ENCODE measurements around the gene GTF3C1. TPM values are rescaled to one million over a fixed set of nuclear protein-coding genes. Genes with fewer than 3 reads are reported as not detected.
A peak's percentile ranks its signal among the peaks of the same experiment; 100 is the strongest.

Gene GTF3C1
- total RNA-seq, 1 donor = 101 TPM

DNA sequence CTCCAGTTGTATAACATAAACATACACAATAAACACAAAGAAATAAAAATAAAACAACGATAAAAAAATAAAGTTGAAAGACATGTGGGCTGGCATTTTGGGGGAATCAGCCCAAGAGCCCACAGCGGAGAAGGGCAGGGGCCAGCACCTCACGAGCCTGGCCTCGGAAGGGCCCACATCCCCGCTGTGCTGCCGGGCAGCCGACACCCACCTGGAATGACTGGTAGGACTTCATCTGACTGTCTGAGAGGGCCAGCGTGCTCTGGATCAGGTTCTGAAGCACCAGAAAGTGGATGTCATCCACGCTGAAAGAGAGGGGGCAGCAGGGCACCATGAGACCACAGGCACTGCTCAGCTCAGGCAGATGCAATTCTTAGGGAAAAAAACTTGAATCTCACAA lies 73.5 kb downstream of the GTF3C1 start:
- TF ChIP-seq, protein P1, sequence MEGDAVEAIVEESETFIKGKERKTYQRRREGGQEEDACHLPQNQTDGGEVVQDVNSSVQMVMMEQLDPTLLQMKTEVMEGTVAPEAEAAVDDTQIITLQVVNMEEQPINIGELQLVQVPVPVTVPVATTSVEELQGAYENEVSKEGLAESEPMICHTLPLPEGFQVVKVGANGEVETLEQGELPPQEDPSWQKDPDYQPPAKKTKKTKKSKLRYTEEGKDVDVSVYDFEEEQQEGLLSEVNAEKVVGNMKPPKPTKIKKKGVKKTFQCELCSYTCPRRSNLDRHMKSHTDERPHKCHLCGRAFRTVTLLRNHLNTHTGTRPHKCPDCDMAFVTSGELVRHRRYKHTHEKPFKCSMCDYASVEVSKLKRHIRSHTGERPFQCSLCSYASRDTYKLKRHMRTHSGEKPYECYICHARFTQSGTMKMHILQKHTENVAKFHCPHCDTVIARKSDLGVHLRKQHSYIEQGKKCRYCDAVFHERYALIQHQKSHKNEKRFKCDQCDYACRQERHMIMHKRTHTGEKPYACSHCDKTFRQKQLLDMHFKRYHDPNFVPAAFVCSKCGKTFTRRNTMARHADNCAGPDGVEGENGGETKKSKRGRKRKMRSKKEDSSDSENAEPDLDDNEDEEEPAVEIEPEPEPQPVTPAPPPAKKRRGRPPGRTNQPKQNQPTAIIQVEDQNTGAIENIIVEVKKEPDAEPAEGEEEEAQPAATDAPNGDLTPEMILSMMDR (IDR thresholded peaks at IDR 0.05; ENCODE audit: insufficient read depth, low read depth, low read length) = no peak
- no peak overlapping the region for H3K4me3 ChIP-seq (ENCODE audit: low read depth, low read length)
- no peak for DNase-seq (ENCODE audit: low read depth)

DNA sequence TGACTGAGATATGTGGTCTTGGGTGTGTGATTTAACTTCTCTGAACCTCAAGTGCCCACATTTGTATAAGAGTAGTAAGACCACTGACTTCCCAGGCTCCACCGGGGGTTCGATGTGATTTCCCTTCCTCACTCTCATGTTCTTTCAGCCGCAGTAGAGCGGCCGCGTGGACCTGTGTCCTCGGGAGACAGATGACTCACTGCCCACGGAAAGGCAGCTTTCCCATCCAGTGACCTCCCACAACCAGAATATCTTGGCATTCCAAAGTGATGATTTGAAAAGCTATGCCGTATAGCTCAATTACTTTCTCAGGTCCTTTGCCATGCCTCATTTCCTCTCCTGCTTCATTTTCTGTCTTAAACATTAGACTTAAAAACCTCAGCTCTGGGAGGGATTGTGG lies 74.2 kb downstream of the GTF3C1 start:
- H3K4me3 ChIP-seq (ENCODE audit: low read depth, low read length) = no peak overlapping the region
- DNase-seq (ENCODE audit: low read depth) = peak; percentile 74
- TF ChIP-seq, protein P1 (IDR thresholded peaks at IDR 0.05; ENCODE audit: insufficient read depth, low read depth, low read length) = no peak

DNA sequence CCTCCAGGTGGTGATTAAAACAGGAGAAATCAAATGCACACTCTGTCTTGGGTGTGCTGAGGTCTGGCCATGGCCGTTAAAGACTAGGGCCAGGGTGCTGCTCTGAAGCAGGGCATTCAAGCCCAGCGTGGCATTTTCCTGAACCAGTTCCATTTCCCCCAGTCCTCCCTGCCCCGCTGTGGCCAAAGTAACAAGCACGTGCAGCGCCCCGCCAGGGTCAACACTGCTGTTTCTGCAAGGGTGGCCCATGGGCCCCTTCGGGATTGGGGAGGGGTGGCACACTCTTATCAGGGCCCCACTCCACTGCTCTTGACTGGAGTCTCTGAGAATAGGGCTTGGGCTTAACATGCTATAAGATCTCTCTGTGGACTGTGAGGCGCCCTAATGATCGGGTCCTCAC lies 74.8 kb downstream of the GTF3C1 start:
- DNase-seq (ENCODE audit: low read depth) = no peak
- no peak overlapping the region for H3K4me3 ChIP-seq (ENCODE audit: low read depth, low read length)
- TF ChIP-seq, protein P1 (IDR thresholded peaks at IDR 0.05; ENCODE audit: insufficient read depth, low read depth, low read length) = no peak

DNA sequence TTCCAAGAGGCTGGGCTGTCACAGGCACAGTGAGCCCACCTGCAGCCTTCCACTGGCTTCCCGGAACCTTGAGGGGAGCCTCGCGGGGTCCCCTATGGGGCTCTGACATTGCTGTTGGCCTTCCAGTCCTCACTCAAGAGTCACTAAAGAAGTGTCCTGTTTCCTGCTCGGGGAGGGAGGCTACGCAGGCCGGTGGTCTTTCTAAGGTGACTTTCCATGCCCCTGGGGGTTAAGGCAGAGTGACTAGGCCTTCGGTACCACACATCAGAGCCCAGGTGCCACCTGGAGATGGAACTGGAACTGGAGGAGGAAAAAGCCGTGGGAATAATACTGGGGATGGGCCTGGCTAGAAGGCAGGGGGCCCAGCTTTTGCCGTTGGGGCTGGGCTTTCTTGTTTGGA lies 75.7 kb downstream of the GTF3C1 start:
- H3K4me3 ChIP-seq (ENCODE audit: low read depth, low read length) = no peak overlapping the region
- DNase-seq (ENCODE audit: low read depth) = no peak
- TF ChIP-seq, protein P1 (IDR thresholded peaks at IDR 0.05; ENCODE audit: insufficient read depth, low read depth, low read length) = no peak

DNA sequence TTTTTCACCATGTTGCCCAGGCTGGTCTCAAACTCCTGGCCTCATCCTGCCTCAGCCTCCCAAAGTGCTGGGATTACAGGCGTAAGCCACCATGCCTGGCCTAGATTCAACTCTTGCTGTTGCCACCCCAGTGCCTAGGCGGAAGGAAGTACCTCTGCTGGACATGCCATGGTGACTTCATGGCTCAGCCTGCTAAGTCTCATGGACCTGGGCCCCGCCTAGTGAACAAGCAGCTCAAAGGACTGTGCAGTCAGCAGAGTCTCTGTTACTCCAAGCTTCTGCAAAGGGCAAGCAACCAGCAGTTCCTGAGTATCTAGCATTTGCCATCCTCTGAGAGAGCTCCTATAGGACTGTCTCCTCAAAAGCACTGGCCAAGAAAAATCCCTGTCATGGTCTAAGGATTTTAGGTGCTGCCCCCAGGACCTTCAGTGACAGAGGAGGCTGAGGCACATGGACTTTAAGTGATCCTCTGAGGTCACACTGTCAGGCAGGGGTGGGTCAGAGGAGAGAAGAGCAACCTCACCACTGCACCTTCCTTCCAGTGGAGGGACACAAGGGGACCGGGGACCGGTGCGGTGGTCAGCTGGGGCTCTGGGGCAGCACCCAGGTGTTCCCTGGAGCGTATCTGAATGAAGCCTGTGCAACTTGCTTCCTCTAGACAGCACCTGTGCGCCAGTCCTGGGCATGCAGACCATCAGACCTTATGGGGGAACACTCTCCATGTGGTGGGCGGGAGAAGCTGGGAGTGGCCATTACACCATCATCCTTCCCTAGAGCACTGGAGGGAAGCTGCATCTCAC lies 76.4 kb downstream of the GTF3C1 start:
- no peak for DNase-seq (ENCODE audit: low read depth)
- no peak overlapping the region for H3K4me3 ChIP-seq (ENCODE audit: low read depth, low read length)

DNA sequence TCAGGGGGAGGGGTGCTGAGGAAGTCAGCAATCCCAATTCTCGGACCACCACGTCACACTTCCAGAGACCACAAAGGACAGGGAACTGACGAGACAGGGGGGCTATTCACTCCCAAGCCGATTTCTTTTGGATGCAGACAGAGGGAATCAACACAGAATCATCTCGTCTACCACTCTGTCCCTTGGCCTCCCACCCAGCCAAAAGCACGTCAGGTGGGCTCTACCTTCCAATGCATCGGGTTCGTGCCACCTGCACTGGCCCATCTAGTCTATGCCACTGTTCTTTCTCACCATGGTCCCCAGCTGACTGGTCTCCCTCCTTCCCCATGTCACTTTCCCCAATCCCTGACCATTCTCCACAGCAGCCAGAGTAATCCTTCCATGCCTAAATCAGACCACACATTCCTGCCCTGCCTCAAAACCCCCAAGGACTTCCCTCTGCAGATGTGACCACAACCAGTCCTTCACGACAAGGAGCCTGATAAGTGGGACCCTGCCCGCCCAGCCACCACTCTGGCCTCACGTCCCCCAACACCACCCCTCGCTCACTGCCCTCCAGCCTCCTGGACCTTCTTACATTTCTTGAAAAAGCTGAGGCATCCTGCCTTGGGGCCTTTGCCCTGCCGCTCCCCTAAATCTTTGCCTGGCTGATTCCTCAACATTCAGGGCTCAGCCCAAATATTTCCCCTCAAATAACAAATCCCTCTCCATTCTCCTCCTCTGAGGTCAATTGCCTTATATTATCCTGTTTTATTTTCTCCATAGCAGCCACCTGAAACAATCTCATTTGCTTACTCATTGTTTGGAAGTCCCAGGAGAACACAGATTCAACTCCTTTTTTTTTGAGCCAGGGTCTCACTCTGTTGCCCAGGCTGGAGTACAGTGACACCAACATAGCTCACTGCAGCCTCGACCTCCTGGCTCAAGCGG lies 77.4 kb downstream of the GTF3C1 start:
- DNase-seq (ENCODE audit: low read depth) = no peak
- H3K4me3 ChIP-seq (ENCODE audit: low read depth, low read length) = no peak overlapping the region
- TF ChIP-seq, protein P1 (IDR thresholded peaks at IDR 0.05; ENCODE audit: insufficient read depth, low read depth, low read length) = no peak

More for the DNA sequence above, 76.4 kb downstream of the GTF3C1 start:
- TF ChIP-seq, protein P1 (IDR thresholded peaks at IDR 0.05; ENCODE audit: insufficient read depth, low read depth, low read length) = no peak
